ENCODE data around the gene TSN.
"Not testable (repeated sequence)": the region's sequence is repeated elsewhere in the genome, so short reads cannot be mapped to it uniquely, and the experiment has no call there.

Gene TSN

GRCh38 chr2:121755237-121756111 is at the start of gene TSN:
Gene TSN (plus strand): TSS chr2:121755651. CDS start chr2:121755780, 129 bp downstream.
- Mint-ChIP-seq H3K27me3 (no peaks in the 10 kb centered on the region), H3K4me1 (ENCODE audit: low read depth) (peaks cover 33% of the 10 kb centered on the region), H3K27ac (peak within 1 kb of the TSS; percentile 95), H3K9me3 (no peaks in the 10 kb centered on the region), H3K4me3 (peak within 1 kb of the TSS; percentile 96), H3K36me3 (ENCODE audit: low read depth) (peaks cover 51% of the 10 kb centered on the region)
- intact Hi-C loops (cut with micrococcal nuclease) = loop anchor here (1.0 kb wide), 3 partner anchors 18 to 225 kb away; partner anchors contain the start of gene RNU4ATAC

- H3K36me3 Mint-ChIP-seq (ENCODE audit: low read depth) = no peaks in the 10 kb centered on the region
- H3K4me3 Mint-ChIP-seq = no peak overlapping the region
- H3K4me1 Mint-ChIP-seq (ENCODE audit: low read depth) = peaks cover 27% of the 10 kb centered on the region
- no peaks in the 10 kb centered on the region for H3K27me3 Mint-ChIP-seq
- H3K27ac Mint-ChIP-seq = no peak overlapping the region
- H3K9me3 Mint-ChIP-seq = no peaks in the 10 kb centered on the region
- intact Hi-C loops (cut with micrococcal nuclease) = no loop called here
These were observed 49.5 kb upstream of the TSN start for GRCh38 chr2:121705958-121706357.

- Mint-ChIP-seq H3K9me3 (no peaks in the 10 kb centered on the region), H3K4me1 (ENCODE audit: low read depth) (peaks cover 14% of the 10 kb centered on the region), H3K27me3 (no peaks in the 10 kb centered on the region), H3K36me3 (ENCODE audit: low read depth) (no peaks in the 10 kb centered on the region), H3K27ac (no peak overlapping the region), H3K4me3 (no peak overlapping the region)
- intact Hi-C loops (cut with micrococcal nuclease) = no loop called here
These were observed 48.0 kb upstream of the TSN start for GRCh38 chr2:121707344-121707919.

DNA sequence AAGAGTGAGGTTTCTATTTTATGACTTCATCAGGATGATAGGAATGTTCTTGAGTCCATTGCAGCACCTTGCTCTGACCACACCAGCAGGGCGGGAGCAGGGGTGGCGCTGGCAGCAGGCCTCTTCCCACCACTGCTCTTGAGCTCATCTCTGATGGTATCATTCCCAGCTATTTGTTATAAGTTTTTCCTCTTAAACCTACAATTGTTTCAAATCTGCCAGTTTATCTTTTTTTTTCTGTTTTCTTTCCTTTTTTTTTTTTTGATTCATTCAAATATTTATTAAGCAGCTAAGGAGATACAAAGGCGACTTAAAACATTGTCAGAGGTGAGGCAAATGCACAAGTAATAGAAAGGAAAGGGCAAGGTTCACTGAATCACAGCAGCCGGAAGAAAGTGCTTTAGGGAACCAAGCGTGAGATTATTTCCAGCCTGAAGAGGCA is 47.5 kb upstream of the TSN start:
- Mint-ChIP-seq H3K36me3 (ENCODE audit: low read depth) (no peaks in the 10 kb centered on the region), H3K9me3 (no peaks in the 10 kb centered on the region), H3K4me1 (ENCODE audit: low read depth) (peaks cover 14% of the 10 kb centered on the region), H3K27ac (no peak overlapping the region), H3K27me3 (no peaks in the 10 kb centered on the region), H3K4me3 (no peak overlapping the region)
- intact Hi-C loops (cut with micrococcal nuclease) = no loop called here

- intact Hi-C loops (cut with micrococcal nuclease) = no loop called here
- Mint-ChIP-seq H3K9me3 (no peaks in the 10 kb centered on the region), H3K36me3 (ENCODE audit: low read depth) (no peaks in the 10 kb centered on the region)
These were observed 45.5 kb upstream of the TSN start for GRCh38 chr2:121709776-121710469.

DNA sequence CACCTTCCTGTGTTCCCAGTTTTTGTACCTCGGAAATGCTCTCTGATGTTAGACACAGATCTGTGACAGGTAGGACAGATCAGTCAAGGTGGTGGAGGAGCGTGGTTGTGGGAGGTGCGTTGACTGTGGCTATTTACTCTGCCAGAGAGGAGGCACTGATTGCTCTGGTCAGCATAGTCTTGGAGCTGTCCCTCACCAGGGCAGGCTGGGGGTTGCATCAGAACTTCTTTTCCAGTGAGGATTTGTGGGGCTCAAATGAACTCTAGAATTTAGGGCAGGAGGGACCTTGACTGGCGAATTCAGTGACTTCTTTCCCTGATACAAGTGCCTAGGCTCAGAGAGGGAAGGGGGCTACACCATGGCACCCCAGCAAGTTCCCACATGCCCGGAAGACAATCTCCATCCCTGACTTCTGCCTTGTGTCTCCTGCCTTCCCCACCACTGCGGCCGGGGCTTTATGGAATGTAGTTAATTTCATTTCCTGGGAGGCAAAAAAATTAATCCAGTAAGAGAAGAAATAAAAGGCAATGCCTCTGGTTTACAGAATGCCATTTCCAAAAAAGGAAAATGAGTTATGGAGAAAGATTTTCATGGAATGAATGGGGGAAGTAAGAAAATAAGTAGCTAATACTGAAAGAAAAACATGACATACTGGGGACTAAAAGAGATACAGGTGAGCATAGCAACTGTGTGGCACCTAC is 44.8 kb upstream of the TSN start:
- intact Hi-C loops (cut with micrococcal nuclease) = no loop called here
- H3K27ac Mint-ChIP-seq = no peak overlapping the region
- H3K9me3 Mint-ChIP-seq = no peaks in the 10 kb centered on the region
- no peak overlapping the region for H3K4me3 Mint-ChIP-seq
- no peaks in the 10 kb centered on the region for H3K36me3 Mint-ChIP-seq (ENCODE audit: low read depth)
- H3K27me3 Mint-ChIP-seq = no peaks in the 10 kb centered on the region
- peaks cover 14% of the 10 kb centered on the region for H3K4me1 Mint-ChIP-seq (ENCODE audit: low read depth)

More at GRCh38 chr2:121709776-121710469, 45.5 kb upstream of the TSN start:
- Mint-ChIP-seq H3K4me3 (no peak overlapping the region), H3K27me3 (no peaks in the 10 kb centered on the region), H3K4me1 (ENCODE audit: low read depth) (peaks cover 14% of the 10 kb centered on the region), H3K27ac (no peak overlapping the region)

DNA sequence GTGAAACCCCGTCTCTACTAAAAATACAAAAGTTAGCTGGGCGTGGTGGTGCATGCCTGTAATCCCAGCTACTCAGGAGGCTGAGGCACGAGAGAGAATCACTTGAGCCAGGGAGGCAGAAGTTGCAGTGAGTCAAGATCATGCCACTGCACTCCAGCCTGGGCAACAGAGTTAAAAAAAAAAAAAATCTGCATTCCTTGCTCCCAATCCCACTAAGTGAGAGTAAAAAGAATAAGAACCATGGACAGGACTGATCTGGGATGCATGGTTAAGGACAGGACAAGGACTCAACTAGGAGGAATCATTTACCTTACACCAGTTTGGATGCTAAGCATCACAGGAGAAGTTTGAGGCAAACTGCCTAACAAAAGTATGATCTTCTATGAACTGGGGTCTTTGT is 44.0 kb upstream of the TSN start:
- peaks cover 14% of the 10 kb centered on the region for H3K4me1 Mint-ChIP-seq (ENCODE audit: low read depth)
- not testable (repeated sequence) for H3K9me3 Mint-ChIP-seq

DNA sequence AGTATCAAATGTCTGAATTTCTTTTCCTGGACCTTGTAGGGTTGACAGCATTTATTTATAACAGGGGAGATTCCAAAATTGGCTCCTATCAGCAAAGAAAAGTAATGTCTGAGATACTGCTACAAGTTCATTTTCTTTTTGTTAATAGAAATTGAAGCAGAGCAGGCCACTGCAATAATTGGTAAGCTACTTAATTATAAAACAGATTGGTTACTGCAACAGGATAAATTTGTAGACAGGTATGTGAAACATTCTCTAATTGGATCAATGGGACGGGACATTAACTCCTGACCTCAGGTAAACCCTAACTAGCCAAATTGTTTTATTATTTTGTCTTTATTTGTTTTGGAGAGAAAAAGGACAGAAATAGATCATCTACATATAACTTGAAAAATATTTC is 39.3 kb upstream of the TSN start:
- Mint-ChIP-seq H3K36me3 (ENCODE audit: low read depth) (no peaks in the 10 kb centered on the region), H3K4me1 (ENCODE audit: low read depth) (peaks cover 9% of the 10 kb centered on the region), H3K27me3 (no peaks in the 10 kb centered on the region), H3K4me3 (no peak overlapping the region), H3K27ac (no peak overlapping the region), H3K9me3 (no peaks in the 10 kb centered on the region)
- intact Hi-C loops (cut with micrococcal nuclease) = loop anchor here (5.0 kb wide), 1 partner anchor 119 kb away; no protein-coding TSS in a partner anchor

More for the DNA sequence above, 44.0 kb upstream of the TSN start:
- H3K27me3 Mint-ChIP-seq; H3K27ac Mint-ChIP-seq; H3K4me3 Mint-ChIP-seq; intact Hi-C loops (cut with micrococcal nuclease); H3K36me3 Mint-ChIP-seq (ENCODE audit: low read depth): not testable (repeated sequence)

DNA sequence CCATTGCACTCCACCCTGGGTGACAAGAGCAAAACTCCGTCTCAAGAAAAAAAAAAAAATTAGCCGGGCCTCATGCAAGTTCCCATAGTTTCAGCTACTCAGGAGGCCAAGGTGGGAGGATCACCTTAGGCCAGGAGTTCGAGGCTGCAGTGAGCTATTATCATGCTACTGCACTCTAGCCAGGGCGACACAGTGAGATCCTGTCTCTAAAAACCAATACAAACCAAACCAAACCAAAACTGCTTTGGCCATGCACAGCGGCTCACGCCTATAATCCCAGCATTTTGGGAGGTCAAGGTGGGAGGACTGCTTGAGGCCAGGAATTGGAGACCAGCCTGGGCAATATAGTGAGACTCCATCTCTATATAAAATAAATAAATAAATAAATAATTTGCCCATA is 37.9 kb upstream of the TSN start:
- intact Hi-C loops (cut with micrococcal nuclease) = loop anchor here (5.0 kb wide), 1 partner anchor 120 kb away; no protein-coding TSS in a partner anchor
- H3K27ac Mint-ChIP-seq = no peak overlapping the region
- no peaks in the 10 kb centered on the region for H3K36me3 Mint-ChIP-seq (ENCODE audit: low read depth)
- peaks cover 15% of the 10 kb centered on the region for H3K4me1 Mint-ChIP-seq (ENCODE audit: low read depth)
- no peak overlapping the region for H3K4me3 Mint-ChIP-seq
- H3K27me3 Mint-ChIP-seq = no peaks in the 10 kb centered on the region
- no peaks in the 10 kb centered on the region for H3K9me3 Mint-ChIP-seq

- H3K9me3 Mint-ChIP-seq = no peaks in the 10 kb centered on the region
- no peak overlapping the region for H3K4me3 Mint-ChIP-seq
- H3K27me3 Mint-ChIP-seq = no peaks in the 10 kb centered on the region
- peaks cover 8% of the 10 kb centered on the region for H3K36me3 Mint-ChIP-seq (ENCODE audit: low read depth)
- no peak overlapping the region for H3K27ac Mint-ChIP-seq
- intact Hi-C loops (cut with micrococcal nuclease) = no loop called here
- peaks cover 25% of the 10 kb centered on the region for H3K4me1 Mint-ChIP-seq (ENCODE audit: low read depth)
These were observed 33.5 kb upstream of the TSN start for GRCh38 chr2:121721926-121722325.

- no peaks in the 10 kb centered on the region for H3K27me3 Mint-ChIP-seq
- H3K4me1 Mint-ChIP-seq (ENCODE audit: low read depth) = peaks cover 25% of the 10 kb centered on the region
- no peak overlapping the region for H3K27ac Mint-ChIP-seq
- no peaks in the 10 kb centered on the region for H3K9me3 Mint-ChIP-seq
- no peak overlapping the region for H3K4me3 Mint-ChIP-seq
- peaks cover 13% of the 10 kb centered on the region for H3K36me3 Mint-ChIP-seq (ENCODE audit: low read depth)
- intact Hi-C loops (cut with micrococcal nuclease) = no loop called here
These were observed 33.0 kb upstream of the TSN start for GRCh38 chr2:121722479-121722878.

DNA sequence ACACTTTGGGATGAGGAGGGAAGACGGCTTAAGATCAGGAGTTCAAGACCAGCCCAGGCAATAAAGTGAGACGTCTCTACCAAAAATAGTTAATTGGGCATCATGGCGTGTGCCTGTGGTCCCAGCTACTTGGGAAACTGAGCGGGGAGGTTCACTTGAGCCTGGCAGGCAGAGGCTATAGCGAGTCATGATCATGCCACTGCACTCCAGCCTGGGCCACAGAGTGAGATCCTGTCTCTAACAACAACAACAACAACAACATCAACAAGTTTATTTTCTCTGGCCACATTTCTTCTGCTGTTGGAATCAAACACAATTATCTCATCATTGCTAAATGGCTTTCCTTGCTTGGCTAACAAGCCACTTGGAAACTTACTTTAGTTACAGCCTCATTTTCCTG is 32.1 kb upstream of the TSN start:
- H3K36me3 Mint-ChIP-seq (ENCODE audit: low read depth) = peaks cover 21% of the 10 kb centered on the region
- peaks cover 25% of the 10 kb centered on the region for H3K4me1 Mint-ChIP-seq (ENCODE audit: low read depth)
- no peak overlapping the region for H3K4me3 Mint-ChIP-seq
- no peak overlapping the region for H3K27ac Mint-ChIP-seq
- no peaks in the 10 kb centered on the region for H3K9me3 Mint-ChIP-seq
- intact Hi-C loops (cut with micrococcal nuclease) = no loop called here
- no peaks in the 10 kb centered on the region for H3K27me3 Mint-ChIP-seq

GRCh38 chr2:121727332-121727731 is 28.1 kb upstream of the TSN start:
- Mint-ChIP-seq H3K36me3 (ENCODE audit: low read depth) (peaks cover 62% of the 10 kb centered on the region), H3K27me3 (no peaks in the 10 kb centered on the region), H3K9me3 (no peaks in the 10 kb centered on the region), H3K4me3 (no peak overlapping the region), H3K4me1 (ENCODE audit: low read depth) (peaks cover 12% of the 10 kb centered on the region), H3K27ac (no peak overlapping the region)
- intact Hi-C loops (cut with micrococcal nuclease) = no loop called here
